Measurements from ENCODE around the gene PKNOX1.
"Not testable (repeated sequence)": the region's sequence is repeated elsewhere in the genome, so short reads cannot be mapped to it uniquely, and the experiment has no call there.

Gene PKNOX1

GRCh38 chr21:43062955-43063664 is 88.7 kb downstream of the PKNOX1 start:
- FAIRE-seq: not testable (repeated sequence)

GRCh38 chr21:43064265-43064917 is 90.0 kb downstream of the PKNOX1 start:
- not testable (repeated sequence) for FAIRE-seq

- not testable (repeated sequence) for FAIRE-seq
Observed at GRCh38 chr21:43065991-43066390, 91.6 kb downstream of the PKNOX1 start.

- not testable (repeated sequence) for FAIRE-seq
Observed at GRCh38 chr21:43066690-43067089, 92.3 kb downstream of the PKNOX1 start.

- not testable (repeated sequence) for FAIRE-seq
Observed at GRCh38 chr21:43068065-43068464, 93.7 kb downstream of the PKNOX1 start.

GRCh38 chr21:43069682-43070081 is 95.3 kb downstream of the PKNOX1 start:
- FAIRE-seq: not testable (repeated sequence)

GRCh38 chr21:43072742-43073141 is 98.4 kb downstream of the PKNOX1 start:
- not testable (repeated sequence) for FAIRE-seq

- not testable (repeated sequence) for FAIRE-seq
Observed at GRCh38 chr21:43074401-43075169, 100.2 kb downstream of the PKNOX1 start.

- not testable (repeated sequence) for FAIRE-seq
Observed at GRCh38 chr21:43075170-43076022, 101.0 kb downstream of the PKNOX1 start, which contains the start of gene CBS. TSS of gene CBS (minus strand) at chr21:43075835. CDS start at chr21:43072193, 3,642 bp downstream.

- FAIRE-seq: not testable (repeated sequence)
Observed at GRCh38 chr21:43076023-43076637, 101.8 kb downstream of the PKNOX1 start.

GRCh38 chr21:43076643-43077042 is 102.3 kb downstream of the PKNOX1 start:
- FAIRE-seq: not testable (repeated sequence)

GRCh38 chr21:43082587-43083300 is 108.4 kb downstream of the PKNOX1 start:
- FAIRE-seq: not testable (repeated sequence)

Data from colon (tissue), 2 donors.